ENCODE results near the gene BBS7.

BBS7 gene

DNA sequence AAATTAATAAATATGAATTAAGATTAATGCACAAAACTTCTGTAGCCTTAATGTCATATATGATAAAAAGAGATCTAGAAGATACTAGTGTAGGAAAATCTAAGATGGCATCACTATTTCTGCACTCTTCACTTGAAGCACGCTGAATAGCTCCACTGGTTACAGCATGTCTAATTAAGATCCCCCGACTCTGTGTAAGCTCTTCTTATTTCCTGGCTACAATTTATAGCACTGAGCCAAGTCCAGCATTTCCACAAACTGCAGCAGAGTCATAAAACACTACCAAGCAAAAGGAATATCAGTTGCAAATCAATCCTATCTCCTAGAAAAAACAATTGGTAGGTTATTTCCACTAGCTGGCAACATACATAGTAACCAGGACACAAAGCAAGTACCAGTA, 45.3 kb downstream of the BBS7 start:
- DNase-seq = no peak

DNA sequence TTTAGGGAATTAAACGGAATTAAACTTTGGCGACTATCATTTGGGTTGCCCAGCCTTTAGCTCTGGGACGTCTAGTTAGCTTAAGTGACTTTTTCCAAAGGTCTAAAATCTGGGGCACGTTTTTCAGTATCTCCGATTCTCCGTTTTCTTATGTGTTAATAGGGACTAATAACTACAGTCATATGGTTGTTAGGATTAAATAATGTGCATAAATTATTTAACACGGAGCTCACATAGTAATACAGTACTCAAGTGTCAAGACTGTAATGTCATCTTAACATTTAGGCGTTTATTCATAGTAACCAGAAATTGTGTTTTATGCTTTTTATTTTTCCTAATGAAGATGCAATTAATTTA, 46.1 kb downstream of the BBS7 start:
- DNase-seq = no peak

DNA sequence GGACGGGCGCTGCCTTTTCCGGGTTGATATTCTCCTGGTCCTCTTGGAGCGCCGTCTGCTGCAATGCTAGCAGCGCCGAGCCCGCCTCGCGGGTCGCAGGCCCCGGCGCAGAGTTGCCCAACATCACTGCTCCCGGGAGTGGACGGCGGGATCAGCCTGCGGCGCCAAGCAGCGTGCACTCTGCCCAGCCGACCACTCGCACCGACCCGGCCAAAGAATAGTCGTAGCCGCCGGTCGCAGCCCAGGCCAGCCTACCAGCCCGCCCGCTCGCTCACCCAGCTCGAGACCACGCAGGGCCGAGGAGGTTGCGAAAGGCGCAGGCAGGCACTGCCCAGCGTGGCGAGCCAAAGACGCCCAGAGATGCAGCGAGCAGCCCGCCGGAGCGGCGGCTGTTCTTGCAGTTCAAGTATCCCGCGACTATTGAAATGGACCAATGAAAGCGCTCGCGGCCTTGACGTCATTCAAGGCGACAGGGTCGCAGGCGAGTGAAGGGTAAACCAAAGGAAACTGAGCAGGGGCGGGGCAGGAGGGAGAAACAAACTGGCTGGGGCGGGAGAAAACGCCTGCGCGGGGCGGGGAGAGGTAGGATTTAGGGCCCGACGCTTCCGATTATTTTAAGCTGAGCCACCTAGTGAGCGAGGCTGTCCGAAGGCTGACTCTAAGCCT, 46.6 kb downstream of the BBS7 start, which contains the start of gene CCNA2:
CCNA2 (minus strand) TSS at position 379 of the 666 bp plus-strand sequence; CDS start at position 124, 255 bp downstream.
- peak; percentile 90 for DNase-seq

DNA sequence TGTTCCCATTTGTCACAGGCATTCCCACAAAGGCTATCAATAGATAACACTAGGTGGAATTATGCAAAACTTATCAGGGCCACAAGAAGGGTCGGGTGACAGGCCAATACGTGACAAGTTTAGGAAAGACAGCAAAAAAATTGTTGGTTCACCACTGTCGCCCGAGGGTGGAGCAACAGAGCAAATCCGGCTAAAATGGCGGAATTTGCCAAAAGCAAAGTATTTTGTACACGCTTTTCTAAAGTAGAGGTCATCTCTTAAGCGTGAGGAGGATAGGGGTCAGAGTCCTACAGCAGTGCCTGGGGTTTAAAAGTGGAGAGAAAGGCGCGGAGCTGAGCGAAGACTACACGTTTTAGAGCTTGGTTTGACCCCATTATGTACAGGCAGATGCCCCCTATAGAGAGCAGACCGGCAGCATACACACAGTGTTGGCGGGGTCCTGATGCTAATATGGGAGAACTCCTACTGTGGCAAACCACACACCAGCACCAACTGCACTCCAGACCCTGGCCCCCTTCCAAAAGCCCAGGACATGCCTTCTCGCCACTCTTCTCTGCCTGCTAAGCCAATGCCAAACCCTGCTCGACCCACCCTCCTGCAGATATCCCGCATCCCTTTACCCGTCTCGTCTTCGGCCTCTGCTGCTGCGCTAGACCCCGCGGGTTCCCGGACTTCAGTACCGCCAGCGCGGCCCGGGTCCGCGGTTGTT, 47.3 kb downstream of the BBS7 start:
- peak; percentile 11 to 19 for DNase-seq

DNA sequence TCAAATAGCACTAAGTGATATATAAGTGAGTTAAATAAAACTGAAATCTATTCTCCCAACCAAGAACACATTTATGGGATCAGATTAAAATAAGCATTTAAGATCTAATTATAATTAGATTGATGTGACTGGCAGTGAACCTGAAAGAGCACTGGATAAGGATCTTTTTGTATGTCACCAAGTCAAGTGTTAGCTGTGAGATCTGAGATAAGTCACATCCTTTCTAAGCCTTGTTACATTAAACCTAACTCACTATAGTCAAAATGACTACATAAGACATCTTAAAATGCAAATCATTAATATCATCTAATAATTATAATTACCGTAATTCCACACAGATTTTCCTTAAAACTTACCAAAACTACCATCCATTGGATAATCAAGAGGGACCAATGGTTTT, 48.2 kb downstream of the BBS7 start:
- no peak for DNase-seq

DNA sequence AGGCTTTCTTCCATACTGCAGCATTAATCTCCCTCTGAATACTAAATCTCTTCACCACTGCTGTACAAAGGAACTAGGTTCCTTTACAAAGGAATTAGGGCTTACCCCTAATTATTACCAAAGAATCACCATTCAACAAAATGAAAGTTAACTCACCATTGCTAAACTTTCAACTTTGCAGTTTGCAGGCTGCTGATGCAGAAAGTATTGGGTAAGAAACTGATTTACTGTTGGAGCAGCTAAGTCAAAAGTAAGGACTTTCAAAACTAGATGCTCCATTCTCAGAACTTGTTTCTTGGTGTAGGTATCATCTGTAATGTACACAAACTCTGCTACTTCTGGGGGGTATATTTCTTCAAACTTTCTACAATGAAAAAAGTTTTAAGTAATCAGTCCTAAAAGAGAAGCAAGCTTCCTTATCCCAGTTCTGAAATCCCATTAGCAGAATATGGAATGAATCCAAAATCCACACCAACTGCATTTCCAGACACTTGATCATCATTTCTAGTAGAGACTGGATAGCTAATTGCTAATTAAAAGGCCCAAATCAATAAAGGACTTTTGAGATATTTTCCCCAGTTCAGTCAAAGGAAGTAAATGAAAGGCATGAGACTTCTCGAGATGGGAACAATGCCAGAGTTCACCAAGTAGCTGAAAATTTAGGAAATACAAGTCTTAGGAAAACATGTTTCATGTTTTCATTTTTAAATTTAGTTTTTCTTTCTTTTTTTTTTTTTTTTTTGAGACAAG, 50.9 kb downstream of the BBS7 start:
- no peak for DNase-seq

DNA sequence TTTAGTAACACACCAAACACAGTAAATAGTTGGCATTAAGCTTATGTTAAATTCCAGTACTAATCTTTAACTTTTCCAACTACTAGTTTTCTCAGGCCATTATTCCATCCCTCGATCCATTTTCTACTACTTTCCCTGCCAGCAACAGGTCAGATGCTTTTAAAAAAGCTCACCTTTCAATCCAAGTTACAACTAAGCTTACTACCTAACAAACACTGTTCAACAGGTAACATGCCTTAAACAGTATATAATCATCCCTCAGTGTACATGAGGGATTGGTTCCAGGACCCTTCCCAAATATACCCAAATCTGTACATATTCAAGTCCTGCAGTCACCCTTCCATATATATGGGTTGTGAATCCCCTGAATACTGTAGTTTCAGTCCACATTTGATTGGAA, 52.1 kb downstream of the BBS7 start:
- no peak for DNase-seq

DNA sequence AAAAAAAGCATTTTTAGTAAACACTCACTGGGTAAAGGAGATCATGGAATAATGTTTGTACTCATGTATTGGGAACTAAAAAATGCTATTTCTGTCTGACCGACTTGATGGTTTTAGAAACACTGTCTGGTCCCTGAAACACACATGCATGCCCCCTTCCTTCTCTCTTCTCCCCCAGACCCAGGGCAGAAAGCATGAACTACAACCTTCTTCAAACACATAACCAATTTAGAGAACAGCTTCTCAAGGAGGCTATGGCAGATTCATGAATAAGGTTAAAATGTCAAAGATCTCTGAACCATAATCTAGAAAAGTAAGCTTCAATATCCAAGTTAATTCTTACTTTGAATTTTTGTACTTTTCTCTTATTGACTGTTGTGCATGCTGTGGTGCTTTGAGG, 52.6 kb downstream of the BBS7 start:
- DNase-seq = no peak

DNA sequence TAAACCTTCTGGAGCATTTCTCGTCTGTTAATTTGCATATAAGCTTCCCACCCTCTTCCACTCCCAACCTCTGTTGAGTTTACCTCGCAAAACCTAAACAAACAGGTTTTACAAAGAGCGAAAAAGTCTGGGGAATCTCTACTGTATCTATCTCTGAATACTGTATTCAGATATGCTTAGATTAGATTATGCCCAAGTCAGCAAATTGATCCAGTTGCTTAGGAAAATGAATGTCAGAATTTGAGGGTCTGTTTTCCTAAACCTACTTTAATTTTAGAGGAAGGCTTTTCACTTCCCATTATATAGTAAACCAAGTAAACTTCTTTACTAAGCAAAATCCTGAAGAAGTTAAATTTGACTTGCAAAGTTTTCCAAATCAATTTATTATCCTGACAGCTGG, 53.3 kb downstream of the BBS7 start:
- no peak for DNase-seq

DNA sequence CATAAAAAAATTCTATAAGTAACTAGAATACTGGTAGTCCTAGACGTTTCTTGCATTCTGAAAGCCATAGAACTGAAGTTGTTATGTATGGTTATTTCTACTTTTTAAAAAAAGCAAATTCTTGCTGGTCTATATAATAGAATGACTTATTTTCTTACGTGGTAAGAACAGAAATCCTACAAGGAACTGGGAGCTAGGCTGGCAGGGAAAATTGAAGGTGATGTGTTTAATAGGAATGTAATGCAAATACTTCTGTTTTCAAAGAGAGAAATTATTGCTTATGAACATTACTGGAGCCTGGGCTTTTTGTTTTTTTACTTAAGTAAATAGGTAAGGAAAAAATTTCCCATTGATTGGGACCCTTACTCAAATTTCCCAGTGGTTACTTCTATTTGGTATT, 55.5 kb downstream of the BBS7 start:
- DNase-seq = no peak

DNA sequence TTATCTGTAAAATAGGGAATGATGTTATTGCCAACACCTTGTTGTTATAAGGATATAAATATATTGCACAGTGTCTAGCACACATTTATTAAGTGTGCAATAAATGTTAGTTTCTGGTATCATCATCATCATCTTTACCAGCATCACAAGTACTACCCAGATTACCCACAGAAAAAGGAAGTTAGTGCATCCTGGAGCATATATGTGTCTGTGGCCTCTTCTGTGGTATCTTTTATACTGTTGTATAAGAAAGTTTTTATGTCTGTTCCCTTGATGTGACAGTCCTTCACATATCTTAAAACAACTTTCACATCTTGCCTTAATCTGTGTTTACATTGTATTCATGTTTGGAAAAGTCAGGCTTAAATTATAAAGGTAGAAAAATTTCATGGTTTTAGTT, 59.2 kb downstream of the BBS7 start:
- no peak for DNase-seq

DNA sequence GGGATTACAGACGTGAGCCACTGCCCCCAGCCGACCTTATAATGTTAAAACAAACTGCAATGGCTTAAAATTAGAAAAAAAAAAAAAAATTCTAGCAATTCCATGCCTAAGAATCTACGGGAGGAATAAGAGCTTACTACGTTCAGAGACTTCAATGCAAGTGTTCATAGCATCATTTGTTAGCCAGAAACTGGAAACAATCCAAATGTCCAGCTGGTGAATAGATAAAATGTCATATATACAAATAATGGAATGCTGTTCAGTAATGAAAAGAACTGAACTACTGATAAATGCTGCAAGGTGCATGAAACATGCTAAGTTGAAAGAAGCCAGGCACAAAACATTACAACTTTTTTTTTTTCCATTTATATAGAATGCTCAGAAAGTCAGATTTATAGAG, 63.9 kb downstream of the BBS7 start:
- DNase-seq = no peak

DNA sequence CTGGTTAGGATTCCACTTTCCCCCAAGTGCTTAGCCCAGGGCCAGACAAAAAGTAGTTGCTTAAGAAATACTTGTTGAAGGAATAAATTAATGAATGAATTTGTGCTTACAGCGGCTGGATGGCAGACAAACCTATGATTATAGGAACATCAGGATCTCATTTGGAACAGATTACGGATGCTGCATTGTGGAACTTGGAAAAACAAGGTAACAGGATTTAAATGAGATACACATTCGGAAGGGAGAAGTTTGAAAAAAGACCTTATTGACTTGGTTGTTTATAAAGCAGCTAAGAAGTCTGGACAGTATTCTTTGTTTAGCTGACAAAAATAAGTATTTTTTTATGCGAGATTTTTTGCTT, 68.6 kb downstream of the BBS7 start:
- no peak for DNase-seq

DNA sequence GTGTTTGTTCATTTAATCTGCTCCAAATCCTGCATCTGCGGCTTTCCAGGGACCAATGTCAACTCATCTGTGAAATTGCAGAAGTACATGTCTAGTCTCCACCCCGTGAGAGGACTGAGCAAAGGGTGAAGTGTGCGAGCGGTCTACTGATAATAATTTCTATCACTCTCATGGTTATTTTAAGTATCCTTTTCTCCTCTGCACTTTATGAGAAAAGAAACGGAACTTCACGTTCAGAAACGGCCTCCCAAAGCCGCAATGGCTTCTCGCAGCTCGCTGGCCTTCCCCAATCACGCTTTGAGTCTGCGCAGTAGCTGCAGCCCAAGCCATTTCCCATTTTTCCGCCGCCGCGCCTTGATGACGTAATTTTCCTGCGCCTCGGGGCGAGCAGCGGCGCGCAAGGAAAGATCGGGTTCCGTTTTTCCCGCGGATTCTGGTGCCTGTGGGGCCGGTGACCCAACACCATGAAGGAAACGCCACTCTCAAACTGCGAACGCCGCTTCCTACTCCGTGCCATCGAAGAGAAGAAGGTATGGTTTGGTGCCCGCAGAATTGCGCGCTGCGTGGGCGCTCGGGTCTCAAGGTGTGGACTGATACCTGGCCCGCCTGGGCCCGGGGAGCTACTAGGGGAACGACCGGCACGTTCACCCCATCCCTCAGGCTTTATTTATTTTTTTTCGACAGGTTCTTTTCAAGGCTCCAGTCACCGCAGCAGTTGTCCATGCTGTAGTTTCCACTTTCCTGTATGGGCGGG, 69.1 kb downstream of the BBS7 start, which contains the start of gene EXOSC9:
EXOSC9 (plus strand) TSS at position 363 of the 754 bp plus-strand sequence; CDS start at position 465, 102 bp downstream.
- DNase-seq = peak; percentile 71 to 76

DNA sequence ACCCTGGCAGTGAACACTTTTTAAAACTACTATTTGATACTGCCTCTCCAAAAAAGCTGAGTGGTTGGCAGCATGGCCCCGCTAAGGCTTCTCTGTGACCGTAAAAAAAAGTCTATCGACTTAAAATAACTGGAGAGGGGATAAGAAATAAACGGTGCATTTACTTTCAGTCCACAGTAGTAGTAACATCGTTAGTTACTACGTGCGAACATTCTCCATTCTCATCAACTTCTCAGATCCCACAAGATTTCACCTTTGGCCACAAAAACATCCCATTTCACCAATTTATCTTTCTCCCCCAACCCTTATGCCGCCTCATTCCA, 69.7 kb downstream of the BBS7 start:
- no peak for DNase-seq

DNA sequence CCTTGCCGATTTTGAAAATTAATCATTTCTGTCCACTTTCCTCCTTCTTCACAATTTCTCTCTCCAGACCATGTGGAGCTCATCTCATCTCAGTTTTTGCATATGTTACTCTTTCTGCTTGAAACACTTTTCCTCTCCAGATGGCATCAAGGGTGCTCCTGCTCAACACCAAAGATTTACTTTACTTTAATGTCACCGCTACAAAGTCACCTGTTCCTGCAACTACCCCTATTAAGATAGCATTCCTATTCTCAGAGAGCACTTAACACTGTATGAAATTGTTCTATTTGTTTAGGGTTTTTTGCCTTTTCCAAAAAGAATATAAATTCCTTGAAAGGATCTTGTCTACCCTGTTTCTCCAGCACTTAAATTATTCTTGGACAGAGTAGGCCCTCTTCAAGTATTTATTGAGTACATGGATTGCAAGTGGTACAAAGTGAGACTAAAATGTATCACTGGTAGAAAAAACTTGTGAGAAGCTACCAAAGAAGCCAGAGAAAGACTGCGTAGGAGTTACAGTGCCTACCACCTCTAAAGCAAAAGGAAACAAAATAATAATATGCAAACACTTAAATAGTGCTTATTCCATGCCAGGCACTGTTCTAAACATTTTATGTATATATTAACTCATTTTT, 70.3 kb downstream of the BBS7 start:
- peak in 1 of 2 experiments; percentile 25 for DNase-seq

DNA sequence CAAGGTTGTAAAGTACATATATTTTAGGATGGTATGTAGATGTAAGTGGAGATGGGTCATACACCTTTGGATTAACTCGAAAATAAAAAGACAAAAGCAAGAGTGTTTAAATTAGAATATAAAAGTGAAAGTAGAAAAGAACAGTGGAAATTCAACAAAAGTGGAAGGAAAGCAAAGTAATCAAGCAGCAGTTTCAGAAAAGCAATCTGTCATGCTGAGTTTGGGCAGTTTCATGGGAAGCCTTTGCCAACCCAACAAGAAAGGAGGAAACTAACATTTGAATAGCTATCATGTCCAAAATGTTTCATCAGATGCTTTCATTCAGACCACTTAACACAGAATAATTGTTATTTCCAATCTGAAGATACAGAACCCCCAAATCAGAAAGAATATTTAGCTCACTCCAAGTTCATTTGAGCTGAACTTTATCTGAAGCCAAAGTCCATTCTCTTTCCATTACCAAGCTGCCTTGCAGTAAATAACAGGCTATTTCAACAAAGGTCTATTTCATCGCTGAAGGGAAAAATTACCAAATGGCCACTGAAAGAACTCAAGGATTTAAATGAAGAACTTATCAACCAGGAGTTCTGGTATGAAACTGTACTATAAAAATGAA, 71.0 kb downstream of the BBS7 start:
- no peak for DNase-seq

DNA sequence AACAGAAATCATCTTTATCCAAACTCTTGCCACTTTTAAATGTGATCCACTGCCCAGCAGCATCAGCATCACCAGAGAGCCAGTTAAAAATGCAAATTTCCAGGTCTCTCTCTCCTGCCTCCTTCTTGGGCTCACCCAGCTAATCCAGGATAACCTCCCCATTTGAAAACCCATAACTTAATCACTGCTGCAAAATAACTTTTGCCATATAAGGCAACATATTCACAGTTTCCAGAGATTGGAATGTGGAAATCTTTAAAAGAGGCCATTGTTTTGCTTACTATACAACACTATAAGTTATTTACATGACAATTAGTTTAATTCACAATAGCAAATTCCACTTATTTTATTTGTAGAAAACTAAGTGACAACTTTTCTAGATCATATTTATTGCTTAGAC, 74.0 kb downstream of the BBS7 start:
- no peak for DNase-seq

DNA sequence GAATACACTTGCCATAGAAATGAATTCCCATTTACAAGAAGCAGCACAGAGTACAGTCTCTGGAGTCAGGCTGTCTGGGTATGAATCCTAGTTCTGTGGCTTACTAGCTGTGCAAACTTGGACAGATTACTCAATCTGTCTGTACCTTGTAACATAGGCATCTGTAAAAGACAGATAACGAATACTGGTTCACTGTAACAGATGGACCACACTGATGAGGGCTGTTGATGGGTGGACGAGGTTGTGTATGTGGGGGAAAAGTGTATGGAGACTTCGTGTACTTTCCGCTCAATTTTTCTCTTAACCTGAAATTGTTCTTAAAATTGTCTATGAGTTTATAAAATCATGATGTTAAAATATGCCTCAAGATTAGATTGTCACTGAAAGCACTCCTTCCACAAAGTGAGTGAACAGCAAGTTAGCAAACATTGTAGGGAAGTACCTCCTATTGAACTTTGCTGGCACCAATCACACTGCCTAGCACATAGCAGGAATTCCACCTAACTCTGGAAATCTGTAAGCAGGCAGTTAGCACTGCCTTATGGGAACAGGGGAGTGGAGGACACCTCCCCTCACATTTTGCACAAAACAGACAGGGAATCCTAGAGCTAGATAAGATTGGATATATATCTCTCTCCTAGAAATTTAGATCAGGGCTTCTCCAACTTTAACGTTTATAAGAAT, 75.6 kb downstream of the BBS7 start:
- peak in 1 of 2 experiments; percentile 18 for DNase-seq

DNA sequence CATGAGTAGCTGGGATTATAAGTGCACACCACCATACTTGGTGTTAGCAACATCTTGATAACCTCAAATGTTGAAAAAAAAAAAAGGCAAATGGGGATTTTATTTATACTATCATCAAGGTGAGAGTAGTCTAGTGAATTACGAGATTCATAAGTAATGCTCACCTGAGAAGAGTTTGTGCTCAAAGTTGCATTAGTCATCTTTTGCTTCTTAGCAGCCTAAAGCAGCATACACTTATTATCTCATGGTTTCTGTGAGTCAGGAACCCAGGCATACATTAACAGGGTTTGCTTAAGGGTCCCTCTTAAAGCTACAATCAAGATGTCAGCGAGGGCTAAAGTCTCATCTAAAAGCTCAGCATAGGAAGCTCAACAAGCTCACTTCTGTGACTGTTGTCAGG, 77.3 kb downstream of the BBS7 start:
- DNase-seq = no peak

DNA sequence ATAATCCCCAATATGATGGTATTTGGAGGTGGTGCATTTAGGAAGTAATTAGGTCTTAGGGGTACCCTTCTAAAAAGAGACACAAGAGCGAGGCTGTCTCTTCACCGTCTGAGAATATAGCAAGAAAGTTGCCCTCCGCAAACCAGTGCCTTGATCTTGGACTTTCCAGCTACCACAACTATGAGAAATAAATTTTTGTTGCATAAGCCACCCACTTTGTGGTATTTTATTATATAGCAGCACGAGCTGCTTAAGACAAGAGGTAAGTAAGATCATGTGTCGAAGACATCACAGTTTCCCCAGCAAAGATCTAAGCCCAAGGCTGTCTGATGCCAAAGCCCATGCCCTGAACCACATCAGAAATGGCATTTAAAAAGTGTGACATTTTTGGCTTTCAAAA, 78.8 kb downstream of the BBS7 start:
- no peak for DNase-seq

DNA sequence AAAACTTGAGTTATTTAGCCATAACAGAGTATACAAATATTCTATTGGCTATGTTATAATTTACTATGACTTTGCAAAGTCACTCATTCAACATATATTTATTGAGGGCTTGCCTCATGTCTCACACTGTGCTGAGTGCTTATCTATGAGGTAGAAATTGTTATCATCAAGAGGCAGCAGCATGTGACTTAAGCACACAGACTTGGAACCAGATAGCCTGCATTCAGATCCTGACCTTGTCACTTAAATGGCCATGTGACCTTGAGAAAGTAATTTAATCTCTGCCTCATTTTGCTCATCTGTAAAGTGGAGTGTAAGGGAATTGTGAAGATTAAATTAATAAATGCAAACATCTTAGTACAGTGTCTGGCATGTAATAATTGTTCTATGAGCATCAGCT, 79.3 kb downstream of the BBS7 start:
- no peak for DNase-seq

Measured in NCI-H524 (cell line).